Lower leg skin (tissue), 3 donors: ENCODE measurements around the gene XRCC1.

Source experiments
- POLR2A ChIP-seq, 2 donors: fragments of 450-650 bp; IDR thresholded peaks; one replicate each; pipeline ENCODE4 v1.6.1; 2016 to 2017; ENCODE audit warnings: antibody characterized with exemption in 2 of 2, mild to moderate bottlenecking in 1 of 2, moderate library complexity in 1 of 2
- TF ChIP-seq, protein P1 (sequence below), 3 donors: fragments of 450-650 bp; IDR thresholded peaks; one replicate each; pipeline ENCODE4 v1.5.1; 2016; ENCODE audit warnings: antibody characterized with exemption in 3 of 3, mild to moderate bottlenecking in 3 of 3, moderate library complexity in 2 of 3

DNA sequence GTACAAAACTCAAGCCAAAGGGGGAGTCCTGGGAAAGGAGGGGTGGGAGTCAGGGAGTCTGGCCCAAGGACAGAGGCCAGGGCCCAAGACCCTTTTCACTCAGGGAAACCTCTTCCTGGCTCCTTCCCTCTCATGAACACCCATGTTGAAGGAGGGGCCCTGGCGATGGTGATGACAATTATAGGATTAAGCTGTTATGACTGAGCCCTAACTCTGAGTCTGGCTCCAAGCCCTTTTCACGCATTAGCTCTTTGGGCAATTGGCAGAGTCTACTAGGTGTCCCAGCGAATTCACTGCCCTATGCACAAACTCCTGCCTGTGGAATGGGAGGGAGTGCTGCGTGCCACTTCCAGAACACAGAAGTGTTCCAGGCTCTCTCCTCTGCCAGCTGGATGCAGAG lies 21.7 kb downstream of the XRCC1 start:
- TF ChIP-seq, protein P1, sequence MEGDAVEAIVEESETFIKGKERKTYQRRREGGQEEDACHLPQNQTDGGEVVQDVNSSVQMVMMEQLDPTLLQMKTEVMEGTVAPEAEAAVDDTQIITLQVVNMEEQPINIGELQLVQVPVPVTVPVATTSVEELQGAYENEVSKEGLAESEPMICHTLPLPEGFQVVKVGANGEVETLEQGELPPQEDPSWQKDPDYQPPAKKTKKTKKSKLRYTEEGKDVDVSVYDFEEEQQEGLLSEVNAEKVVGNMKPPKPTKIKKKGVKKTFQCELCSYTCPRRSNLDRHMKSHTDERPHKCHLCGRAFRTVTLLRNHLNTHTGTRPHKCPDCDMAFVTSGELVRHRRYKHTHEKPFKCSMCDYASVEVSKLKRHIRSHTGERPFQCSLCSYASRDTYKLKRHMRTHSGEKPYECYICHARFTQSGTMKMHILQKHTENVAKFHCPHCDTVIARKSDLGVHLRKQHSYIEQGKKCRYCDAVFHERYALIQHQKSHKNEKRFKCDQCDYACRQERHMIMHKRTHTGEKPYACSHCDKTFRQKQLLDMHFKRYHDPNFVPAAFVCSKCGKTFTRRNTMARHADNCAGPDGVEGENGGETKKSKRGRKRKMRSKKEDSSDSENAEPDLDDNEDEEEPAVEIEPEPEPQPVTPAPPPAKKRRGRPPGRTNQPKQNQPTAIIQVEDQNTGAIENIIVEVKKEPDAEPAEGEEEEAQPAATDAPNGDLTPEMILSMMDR (IDR thresholded peaks at IDR 0.05) = no peak
- TF ChIP-seq POLR2A (IDR thresholded peaks at IDR 0.05) = no peak
